K562 (cell line): Measurements from ENCODE around the gene ANKRD13A.

Experiments used
- GTF2F1 ChIP-seq: IDR thresholded peaks from 2 replicates; pipeline ENCODE4 v1.6.1; 2011; ENCODE audit warnings: low read depth, low read length, improper control_type of control experiment
- POLR2A ChIP-seq: fragments of 450-650 bp; conservative IDR thresholded peaks from 2 replicates; pipeline ENCODE4 v1.6.1; 2016
- SIN3A ChIP-seq, 2 experiments: fragments of 150-350 bp in 1 of 2; IDR thresholded peaks; 2 replicates each; pipeline ENCODE4 v1.6.1; 2011 to 2016; ENCODE audit warnings: borderline replicate concordance in 2 of 2, low read depth in 2 of 2, low read length in 2 of 2, mild to moderate bottlenecking in 2 of 2, moderate library complexity in 2 of 2; ENCODE audit not compliant: control insufficient read depth in 1 of 2
- TGIF2 ChIP-seq: sonication (generic); formaldehyde crosslinking; IDR thresholded peaks from 2 replicates; pipeline ENCODE4 v1.8.1; 2022; ENCODE audit warnings: mild to moderate bottlenecking, missing genetic modification reagents, moderate library complexity
- ZNF239 ChIP-seq: fragments of 250-450 bp; sonication (Bioruptor Pico); IDR thresholded peaks from 2 replicates; pipeline ENCODE4 v1.4.0; 2020; ENCODE audit warnings: mild to moderate bottlenecking
- TF ChIP-seq, protein P1 (sequence below): sonication (generic); formaldehyde crosslinking; IDR thresholded peaks from 2 replicates; pipeline ENCODE4 v1.9.0; 2022; ENCODE audit warnings: mild to moderate bottlenecking, missing genetic modification reagents
- TF ChIP-seq, protein P2 (sequence below), 3 experiments: IDR thresholded peaks in 2 of 3; conservative IDR thresholded peaks in 1 of 3; 2 replicates each; pipeline ENCODE4 v1.5.1; 2011 to 2012; ENCODE audit warnings: low read length in 3 of 3, mild to moderate bottlenecking in 3 of 3, control low read depth in 2 of 3, improper control_type of control experiment in 1 of 3, inconsistent platforms in 1 of 3, low read depth in 1 of 3, mixed read lengths in 1 of 3, moderate library complexity in 1 of 3; ENCODE audit not compliant: insufficient read depth in 2 of 3

DNA sequence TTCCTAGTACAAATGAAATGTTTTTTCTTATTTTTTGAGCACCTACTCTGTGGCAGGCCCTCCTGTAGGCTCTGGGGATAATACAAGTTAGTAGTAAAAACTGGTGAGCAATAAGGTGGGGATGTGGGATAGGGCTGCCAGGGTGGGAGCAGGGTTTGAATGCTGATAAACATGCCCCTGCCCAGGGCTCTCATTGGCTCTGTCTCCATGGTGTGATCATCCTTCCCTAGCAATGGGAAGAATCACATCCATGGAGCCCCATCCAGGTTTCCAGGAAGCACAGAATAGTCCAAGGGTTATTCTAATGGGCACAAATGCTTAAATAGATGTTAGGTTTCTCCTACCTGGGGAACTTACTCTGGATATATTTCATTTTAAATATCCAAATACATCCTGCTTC is 48.6 kb upstream of the ANKRD13A start:
- TF ChIP-seq ZNF239 (CRISPR knock-in tag) = no peak
- no peak for TF ChIP-seq SIN3A (IDR thresholded peaks at IDR 0.05; ENCODE audit: borderline replicate concordance in 2 of 2, control insufficient read depth in 1 of 2, low read depth in 2 of 2, low read length in 2 of 2)
- TF ChIP-seq POLR2A = no peak
- TF ChIP-seq, protein P1, sequence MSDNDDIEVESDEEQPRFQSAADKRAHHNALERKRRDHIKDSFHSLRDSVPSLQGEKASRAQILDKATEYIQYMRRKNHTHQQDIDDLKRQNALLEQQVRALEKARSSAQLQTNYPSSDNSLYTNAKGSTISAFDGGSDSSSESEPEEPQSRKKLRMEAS (CRISPR knock-in tag) = no peak
- TF ChIP-seq, protein P2, sequence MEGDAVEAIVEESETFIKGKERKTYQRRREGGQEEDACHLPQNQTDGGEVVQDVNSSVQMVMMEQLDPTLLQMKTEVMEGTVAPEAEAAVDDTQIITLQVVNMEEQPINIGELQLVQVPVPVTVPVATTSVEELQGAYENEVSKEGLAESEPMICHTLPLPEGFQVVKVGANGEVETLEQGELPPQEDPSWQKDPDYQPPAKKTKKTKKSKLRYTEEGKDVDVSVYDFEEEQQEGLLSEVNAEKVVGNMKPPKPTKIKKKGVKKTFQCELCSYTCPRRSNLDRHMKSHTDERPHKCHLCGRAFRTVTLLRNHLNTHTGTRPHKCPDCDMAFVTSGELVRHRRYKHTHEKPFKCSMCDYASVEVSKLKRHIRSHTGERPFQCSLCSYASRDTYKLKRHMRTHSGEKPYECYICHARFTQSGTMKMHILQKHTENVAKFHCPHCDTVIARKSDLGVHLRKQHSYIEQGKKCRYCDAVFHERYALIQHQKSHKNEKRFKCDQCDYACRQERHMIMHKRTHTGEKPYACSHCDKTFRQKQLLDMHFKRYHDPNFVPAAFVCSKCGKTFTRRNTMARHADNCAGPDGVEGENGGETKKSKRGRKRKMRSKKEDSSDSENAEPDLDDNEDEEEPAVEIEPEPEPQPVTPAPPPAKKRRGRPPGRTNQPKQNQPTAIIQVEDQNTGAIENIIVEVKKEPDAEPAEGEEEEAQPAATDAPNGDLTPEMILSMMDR (IDR thresholded peaks at IDR 0.05 in 2 of 3, conservative IDR thresholded peaks at IDR 0.05 in 1 of 3; ENCODE audit: insufficient read depth in 2 of 3, low read depth in 1 of 3, low read length in 3 of 3) = no peak
- TF ChIP-seq TGIF2 (CRISPR knock-in tag) = no peak
- TF ChIP-seq GTF2F1 = no peak
